Liver (tissue), 3 donors: ENCODE measurements around the gene ADGRD1.
"Not testable (repeated sequence)": the region's sequence is repeated elsewhere in the genome, so short reads cannot be mapped to it uniquely, and the experiment has no call there.

Experiments
- EGR1 ChIP-seq, 2 donors: IDR thresholded peaks; 2 replicates each; pipeline ENCODE4 v1.6.1; 2016 to 2018; ENCODE audit warnings: antibody characterized with exemption in 2 of 2, low read depth in 2 of 2
- GABPA ChIP-seq, 2 donors: IDR thresholded peaks in 1 of 2; conservative IDR thresholded peaks in 1 of 2; 2 replicates each; pipeline ENCODE4 v1.6.1; 2016; ENCODE audit warnings: antibody characterized with exemption in 2 of 2, mild to moderate bottlenecking in 1 of 2, moderate library complexity in 1 of 2
- HNF4G ChIP-seq: IDR thresholded peaks from 2 replicates; pipeline ENCODE4 v1.6.1; 2016; ENCODE audit warnings: antibody characterized with exemption
- NR2F2 ChIP-seq: IDR thresholded peaks from 2 replicates; pipeline ENCODE4 v1.6.1; 2016; ENCODE audit warnings: antibody characterized with exemption
- RAD21 ChIP-seq, 2 donors: IDR thresholded peaks; 2 replicates each; pipeline ENCODE4 v1.6.1; 2016; ENCODE audit warnings: antibody characterized with exemption in 2 of 2, mild to moderate bottlenecking in 2 of 2
- SP1 ChIP-seq: IDR thresholded peaks from 2 replicates; pipeline ENCODE4 v1.6.1; 2018; ENCODE audit warnings: antibody characterized with exemption, mild to moderate bottlenecking
- TAF1 ChIP-seq: conservative IDR thresholded peaks from 2 replicates; pipeline ENCODE4 v1.6.1; 2016; ENCODE audit warnings: antibody characterized with exemption, mild to moderate bottlenecking
- YY1 ChIP-seq: IDR thresholded peaks from 2 replicates; pipeline ENCODE4 v1.6.1; 2016; ENCODE audit warnings: antibody characterized with exemption, mild to moderate bottlenecking
- TF ChIP-seq, protein P1 (sequence below): fragments of 150-350 bp; IDR thresholded peaks from 2 replicates; pipeline ENCODE4 v1.5.1; 2017; ENCODE audit warnings: improper control_type of control experiment, low read depth, low read length; ENCODE audit not compliant: missing input control
- TF ChIP-seq, protein P2 (sequence below): IDR thresholded peaks from 2 replicates; pipeline ENCODE4 v1.6.1; 2016; ENCODE audit warnings: antibody characterized with exemption
- TF ChIP-seq, protein P3 (sequence below): IDR thresholded peaks from 2 replicates; pipeline ENCODE4 v1.6.1; 2016; ENCODE audit warnings: antibody characterized with exemption
- donor health status: healthy.
- donor health status: healthy.

DNA sequence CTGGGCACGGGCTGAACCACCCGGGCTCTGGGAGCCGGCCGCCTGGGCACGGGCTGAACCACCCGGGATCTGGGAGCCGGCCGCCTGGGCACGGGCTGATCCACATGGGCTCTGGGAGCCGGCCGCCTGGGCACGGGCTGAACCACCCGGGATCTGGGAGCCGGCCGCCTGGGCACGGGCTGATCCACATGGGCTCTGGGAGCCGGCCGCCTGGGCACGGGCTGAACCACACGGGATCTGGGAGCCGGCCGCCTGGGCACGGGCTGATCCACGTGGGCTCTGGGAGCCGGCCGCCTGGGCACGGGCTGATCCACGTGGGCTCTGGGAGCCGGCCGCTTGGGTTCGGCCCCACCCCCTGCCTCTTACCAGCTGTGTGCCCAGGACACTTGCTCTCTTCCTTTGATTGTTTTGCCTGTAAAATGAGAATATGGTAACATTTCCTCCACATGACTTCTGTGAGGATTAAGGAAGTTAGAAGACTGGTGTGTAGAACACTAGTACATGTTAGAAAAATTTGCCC is 48.7 kb upstream of the ADGRD1 start:
- TF ChIP-seq SP1; GABPA (IDR thresholded peaks at IDR 0.05 in 1 of 2, conservative IDR thresholded peaks at IDR 0.05 in 1 of 2); YY1; HNF4G; TAF1; NR2F2; RAD21 (IDR thresholded peaks at IDR 0.05); EGR1 (IDR thresholded peaks at IDR 0.05; ENCODE audit: low read depth in 2 of 2): not testable (repeated sequence)
- TF ChIP-seq, protein P1, sequence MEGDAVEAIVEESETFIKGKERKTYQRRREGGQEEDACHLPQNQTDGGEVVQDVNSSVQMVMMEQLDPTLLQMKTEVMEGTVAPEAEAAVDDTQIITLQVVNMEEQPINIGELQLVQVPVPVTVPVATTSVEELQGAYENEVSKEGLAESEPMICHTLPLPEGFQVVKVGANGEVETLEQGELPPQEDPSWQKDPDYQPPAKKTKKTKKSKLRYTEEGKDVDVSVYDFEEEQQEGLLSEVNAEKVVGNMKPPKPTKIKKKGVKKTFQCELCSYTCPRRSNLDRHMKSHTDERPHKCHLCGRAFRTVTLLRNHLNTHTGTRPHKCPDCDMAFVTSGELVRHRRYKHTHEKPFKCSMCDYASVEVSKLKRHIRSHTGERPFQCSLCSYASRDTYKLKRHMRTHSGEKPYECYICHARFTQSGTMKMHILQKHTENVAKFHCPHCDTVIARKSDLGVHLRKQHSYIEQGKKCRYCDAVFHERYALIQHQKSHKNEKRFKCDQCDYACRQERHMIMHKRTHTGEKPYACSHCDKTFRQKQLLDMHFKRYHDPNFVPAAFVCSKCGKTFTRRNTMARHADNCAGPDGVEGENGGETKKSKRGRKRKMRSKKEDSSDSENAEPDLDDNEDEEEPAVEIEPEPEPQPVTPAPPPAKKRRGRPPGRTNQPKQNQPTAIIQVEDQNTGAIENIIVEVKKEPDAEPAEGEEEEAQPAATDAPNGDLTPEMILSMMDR: not testable (repeated sequence)
- TF ChIP-seq, protein P2, sequence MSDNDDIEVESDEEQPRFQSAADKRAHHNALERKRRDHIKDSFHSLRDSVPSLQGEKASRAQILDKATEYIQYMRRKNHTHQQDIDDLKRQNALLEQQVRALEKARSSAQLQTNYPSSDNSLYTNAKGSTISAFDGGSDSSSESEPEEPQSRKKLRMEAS: not testable (repeated sequence)
- TF ChIP-seq, protein P3, sequence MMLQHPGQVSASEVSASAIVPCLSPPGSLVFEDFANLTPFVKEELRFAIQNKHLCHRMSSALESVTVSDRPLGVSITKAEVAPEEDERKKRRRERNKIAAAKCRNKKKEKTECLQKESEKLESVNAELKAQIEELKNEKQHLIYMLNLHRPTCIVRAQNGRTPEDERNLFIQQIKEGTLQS: not testable (repeated sequence)
